A673 (cell line): Measurements from ENCODE around the gene TIGAR. TPM values are rescaled to one million over a fixed set of nuclear protein-coding genes. Genes with fewer than 3 reads are reported as not detected.

ENCODE experiments used
- BruUV-seq: library from RNA; stranded (reverse); fragments of 400-500 nt; replicated peaks from 2 replicates; lab custom pipeline; 2021; lab: Mats Ljungman, UMichigan
- CTCF ChIA-PET: fragments of 300-600 bp; sonication (Branson Sonifier 250); formaldehyde crosslinking; loops from one replicate; lab custom pipeline; 2022; ENCODE audit warnings: antibody characterized with exemption; lab: Charles Lee
- POLR2A ChIA-PET: fragments of 300-600 bp; sonication (Branson Sonifier 250); formaldehyde crosslinking; loops from one replicate; lab custom pipeline; 2022; ENCODE audit warnings: antibody characterized with exemption; ENCODE audit not compliant: low non-redundant PET; lab: Charles Lee
- DNase-seq: peaks from one replicate; pipeline ENCODE4 v3.0.0-alpha.2; 2015; ENCODE audit warnings: low spot score
- H3K27ac ChIP-seq: fragments of 200-600 bp; sonication (generic); 2 replicates; pipeline ENCODE4 v1.5.1; 2016; ENCODE audit warnings: mixed run types, low read depth, mild to moderate bottlenecking, mixed read lengths, antibody characterized with exemption, low read length; ENCODE audit not compliant: poor library complexity, severe bottlenecking
- H3K27me3 ChIP-seq: fragments of 200-600 bp; sonication (generic); replicated peaks from 2 replicates; pipeline ENCODE4 v1.6.1; 2017; ENCODE audit warnings: mixed run types, low read depth, mild to moderate bottlenecking, mixed read lengths, antibody characterized with exemption, low read length; ENCODE audit not compliant: insufficient read depth, poor library complexity
- H3K36me3 ChIP-seq: fragments of 200-600 bp; sonication (generic); 2 replicates; pipeline ENCODE4 v1.6.1; 2016; ENCODE audit warnings: mixed run types, mild to moderate bottlenecking, mixed read lengths, antibody characterized with exemption, low read length; ENCODE audit not compliant: insufficient read depth, poor library complexity, severe bottlenecking
- H3K4me1 ChIP-seq: fragments of 200-600 bp; sonication (generic); 2 replicates; pipeline ENCODE4 v1.6.1; 2017; ENCODE audit warnings: mixed run types, mild to moderate bottlenecking, mixed read lengths, antibody characterized with exemption, low read length; ENCODE audit not compliant: insufficient read depth, poor library complexity, severe bottlenecking
- H3K4me3 ChIP-seq: fragments of 200-600 bp; sonication (generic); 2 replicates; pipeline ENCODE4 v1.5.1; 2016; ENCODE audit warnings: low read depth, mixed run types, mild to moderate bottlenecking, mixed read lengths, low read length; ENCODE audit not compliant: poor library complexity, severe bottlenecking
- H3K9me3 ChIP-seq: fragments of 200-600 bp; sonication (generic); 2 replicates; pipeline ENCODE4 v1.6.1; 2016; ENCODE audit warnings: mixed run types, low read depth, mild to moderate bottlenecking, mixed read lengths, antibody characterized with exemption, low read length; ENCODE audit not compliant: poor library complexity, severe bottlenecking
- CTCF ChIP-seq: fragments of 300-800, 200-600 bp; sonication (generic); conservative IDR thresholded peaks from 2 replicates; pipeline ENCODE4 v1.5.1; 2017; ENCODE audit warnings: low read depth, mild to moderate bottlenecking, antibody characterized with exemption, low read length, moderate library complexity, mixed read lengths
- EZH2 ChIP-seq: fragments of 200-600 bp; sonication (generic); IDR thresholded peaks from 2 replicates; pipeline ENCODE4 v1.6.1; 2017; ENCODE audit warnings: borderline replicate concordance, low read depth, mild to moderate bottlenecking, mixed read lengths, antibody characterized with exemption, low read length; ENCODE audit not compliant: poor library complexity, severe bottlenecking
- intact Hi-C: fragments of 100-400 bp; cut with micrococcal nuclease; formaldehyde crosslinking; loops from one replicate; pipeline ENCODE4 v1.10.0; 2022; ENCODE audit not compliant: unreplicated experiment
- total RNA-seq: library from RNA; stranded (reverse); gene quantifications from 2 replicates; pipeline ENCODE4 v1.2.3, GENCODE V29; 2021

The TIGAR gene
- total RNA-seq, 1 experiment from 2014 or later = 15.5 TPM

GRCh38 chr12:4375449-4375848 is 54.4 kb downstream of the TIGAR start:
- no peaks in the 10 kb centered on the region for H3K36me3 ChIP-seq
- no peak for DNase-seq
- ChIA-PET POLR2A (no interaction called here), CTCF (no interaction called here)
- intact Hi-C loops = no loop called here
- BruUV-seq = no TSS peak
- no peak overlapping the region for H3K27ac ChIP-seq
- no peaks in the 10 kb centered on the region for H3K9me3 ChIP-seq
- no peak overlapping the region for H3K4me3 ChIP-seq
- TF ChIP-seq CTCF (no peak), EZH2 (no peak)
- peaks cover 21% of the 10 kb centered on the region for H3K27me3 ChIP-seq
- H3K4me1 ChIP-seq = peaks cover 3% of the 10 kb centered on the region

GRCh38 chr12:4378772-4379171 is 57.8 kb downstream of the TIGAR start:
- Histone ChIP-seq H3K36me3 (no peaks in the 10 kb centered on the region), H3K27me3 (peaks cover 32% of the 10 kb centered on the region), H3K9me3 (no peaks in the 10 kb centered on the region), H3K27ac (no peak overlapping the region), H3K4me3 (no peak overlapping the region), H3K4me1 (peaks cover 3% of the 10 kb centered on the region)
- intact Hi-C loops = no loop called here
- ChIA-PET CTCF (no interaction called here), POLR2A (no interaction called here)
- DNase-seq = no peak
- TF ChIP-seq EZH2 = no peak
- TF ChIP-seq CTCF = no peak
- BruUV-seq = no TSS peak

- POLR2A ChIA-PET = no interaction called here
- BruUV-seq = no TSS peak
Observed at GRCh38 chr12:4379405-4379804, 58.4 kb downstream of the TIGAR start, which contains the start of gene FGF23. FGF23 (minus strand) TSS chr12:4379712; CDS start chr12:4379582, 130 bp downstream.

More at GRCh38 chr12:4379405-4379804, 58.4 kb downstream of the TIGAR start, which contains the start of gene FGF23:
- TF ChIP-seq EZH2 (no peak), CTCF (no peak)
- peaks cover 3% of the 10 kb centered on the region for H3K4me1 ChIP-seq
- no peaks in the 10 kb centered on the region for H3K36me3 ChIP-seq
- peak; percentile 63 for DNase-seq
- no peak within 1 kb of the TSS for H3K4me3 ChIP-seq
- CTCF ChIA-PET = no interaction called here
- no peak within 1 kb of the TSS for H3K27ac ChIP-seq
- H3K27me3 ChIP-seq = peaks cover 32% of the 10 kb centered on the region
- no peaks in the 10 kb centered on the region for H3K9me3 ChIP-seq
- intact Hi-C loops = no loop called here
